PC-3 (cell line): ENCODE measurements around the gene NDUFS5. TPM values are rescaled to one million over a fixed set of nuclear protein-coding genes. Genes with fewer than 3 reads are reported as not detected.
"Not testable (repeated sequence)": the region's sequence is repeated elsewhere in the genome, so short reads cannot be mapped to it uniquely, and the experiment has no call there.

Experiments
- ATAC-seq: fragments of 200-7000 bp; cut with Tn5 transposase; 2 replicates; pipeline ENCODE4 v1.9.1; 2020; ENCODE audit warnings: mild to moderate bottlenecking, moderate library complexity
- BruUV-seq: library from RNA; stranded (reverse); fragments of 400-500 nt; replicated peaks from 2 replicates; lab custom pipeline; 2021; lab: Mats Ljungman, UMichigan
- CTCF ChIA-PET: fragments of 300-600 bp; sonication (Branson Sonifier 250); formaldehyde crosslinking; loops from one replicate; lab custom pipeline; 2022; ENCODE audit warnings: antibody characterized with exemption; lab: Charles Lee
- POLR2A ChIA-PET: fragments of 300-600 bp; sonication (Branson Sonifier 250); formaldehyde crosslinking; loops from one replicate; lab custom pipeline; 2022; ENCODE audit warnings: antibody characterized with exemption; ENCODE audit not compliant: unreplicated experiment; lab: Charles Lee
- DNase-seq: peaks from one replicate; pipeline ENCODE4 v3.0.0-alpha.2; 2015
- H2AFZ ChIP-seq: fragments of 300-600 bp; sonication (generic); 2 replicates; pipeline ENCODE4 v1.6.0; 2016; ENCODE audit warnings: antibody characterized with exemption, low read length
- H3F3A ChIP-seq: fragments of 300-600 bp; sonication (generic); one replicate; pipeline ENCODE4 v1.6.0; 2017; ENCODE audit warnings: antibody characterized with exemption, low read length, control low read depth, mild to moderate bottlenecking; ENCODE audit not compliant: unreplicated experiment
- H3K27ac ChIP-seq: fragments of 300-600 bp; sonication (generic); 2 replicates; pipeline ENCODE4 v1.5.1; 2016; ENCODE audit warnings: mild to moderate bottlenecking, low read length
- H3K27me3 ChIP-seq: fragments of 300-600 bp; sonication (generic); 2 replicates; pipeline ENCODE4 v1.6.1; 2016; ENCODE audit warnings: low read length, mixed read lengths
- H3K36me3 ChIP-seq: fragments of 300-600 bp; sonication (generic); 2 replicates; pipeline ENCODE4 v1.6.1; 2016; ENCODE audit warnings: low read depth, mixed run types, low read length, mixed read lengths
- H3K4me1 ChIP-seq: fragments of 300-600 bp; sonication (generic); 2 replicates; pipeline ENCODE4 v1.5.1; 2016; ENCODE audit warnings: low read length; ENCODE audit not compliant: insufficient read depth
- H3K4me2 ChIP-seq: fragments of 300-600 bp; sonication (generic); 2 replicates; pipeline ENCODE4 v1.6.0; 2016; ENCODE audit warnings: low read length
- H3K4me3 ChIP-seq: fragments of 300-600 bp; sonication (generic); 2 replicates; pipeline ENCODE4 v1.5.1; 2016; ENCODE audit warnings: mild to moderate bottlenecking, low read length, mixed read lengths
- H3K79me2 ChIP-seq: fragments of 300-600 bp; sonication (generic); 2 replicates; pipeline ENCODE4 v1.6.1; 2017; ENCODE audit warnings: low read length, mixed read lengths
- H3K9ac ChIP-seq: fragments of 300-600 bp; sonication (generic); 2 replicates; pipeline ENCODE4 v1.6.0; 2016; ENCODE audit warnings: mild to moderate bottlenecking, low read length
- H3K9me2 ChIP-seq: fragments of 300-600 bp; sonication (generic); replicated peaks from 2 replicates; pipeline ENCODE4 v1.6.1; 2016; ENCODE audit warnings: mixed run types, low read length, mixed read lengths
- H3K9me3 ChIP-seq: fragments of 300-600 bp; sonication (generic); 2 replicates; pipeline ENCODE4 v1.6.1; 2016; ENCODE audit warnings: low read length, mixed read lengths
- H4K20me1 ChIP-seq: fragments of 300-600 bp; sonication (generic); 2 replicates; pipeline ENCODE4 v1.6.1; 2016; ENCODE audit warnings: low read length, mixed read lengths
- CTCF ChIP-seq: fragments of 300-600 bp; sonication (generic); conservative IDR thresholded peaks from 2 replicates; pipeline ENCODE4 v1.5.1; 2017; ENCODE audit warnings: antibody characterized with exemption, low read depth, mild to moderate bottlenecking, low read length
- EZH2 ChIP-seq: fragments of 300-600 bp; sonication (generic); IDR thresholded peaks from one replicate; pipeline ENCODE4 v1.6.1; 2017; ENCODE audit warnings: antibody characterized with exemption, mild to moderate bottlenecking, low read length; ENCODE audit not compliant: unreplicated experiment
- EZH2phosphoT487 ChIP-seq: fragments of 300-600 bp; sonication (generic); IDR thresholded peaks from 2 replicates; pipeline ENCODE4 v1.6.1; 2018; ENCODE audit warnings: mild to moderate bottlenecking, antibody characterized with exemption, low read length, borderline replicate concordance
- intact Hi-C: fragments of 100-400 bp; cut with micrococcal nuclease; formaldehyde crosslinking; loops from 2 replicates; pipeline ENCODE4 v1.9.0; 2023
- total RNA-seq: library from RNA; depleted of rRNA; stranded (reverse); fragments of >200 nt; gene quantifications from 2 replicates; pipeline ENCODE4 v1.2.3, GENCODE V29; 2014

The NDUFS5 gene
- total RNA-seq, 1 experiment from 2014 or later = 864 TPM

GRCh38 chr1:39051956-39052355, 25.8 kb downstream of the NDUFS5 start:
- H3K4me3 ChIP-seq = no peak overlapping the region
- H3K27me3 ChIP-seq = no peaks in the 10 kb centered on the region
- ChIA-PET POLR2A (no interaction called here), CTCF (no interaction called here)
- no peaks in the 10 kb centered on the region for H3F3A ChIP-seq
- TF ChIP-seq EZH2 (no peak), EZH2phosphoT487 (no peak), CTCF (no peak)
- H4K20me1 ChIP-seq = no peaks in the 10 kb centered on the region
- no peak overlapping the region for H3K27ac ChIP-seq
- no peak overlapping the region for H3K9ac ChIP-seq
- H2AFZ ChIP-seq = no peak overlapping the region
- DNase-seq = no peak
- no peaks in the 10 kb centered on the region for H3K4me1 ChIP-seq
- ATAC-seq = no peak
- H3K79me2 ChIP-seq = no peaks in the 10 kb centered on the region
- no peaks in the 10 kb centered on the region for H3K9me3 ChIP-seq
- intact Hi-C loops = no loop called here
- H3K4me2 ChIP-seq = no peak overlapping the region
- BruUV-seq = no TSS peak
- no peaks in the 10 kb centered on the region for H3K9me2 ChIP-seq
- no peaks in the 10 kb centered on the region for H3K36me3 ChIP-seq

- POLR2A ChIA-PET, ATAC-seq, H3K4me3 ChIP-seq, DNase-seq, H3K4me1 ChIP-seq, H3K9ac ChIP-seq, H4K20me1 ChIP-seq, H3K27ac ChIP-seq, H3K9me2 ChIP-seq, BruUV-seq, H3K79me2 ChIP-seq, CTCF ChIA-PET, H3K36me3 ChIP-seq, H2AFZ ChIP-seq, H3K9me3 ChIP-seq, H3K4me2 ChIP-seq, H3K27me3 ChIP-seq, intact Hi-C loops, H3F3A ChIP-seq: not testable (repeated sequence)
These were observed 29.1 kb downstream of the NDUFS5 start for GRCh38 chr1:39055213-39055710.

GRCh38 chr1:39061516-39061915, 35.4 kb downstream of the NDUFS5 start:
- ATAC-seq, DNase-seq, H3K4me1 ChIP-seq, intact Hi-C loops, CTCF ChIA-PET, H3K4me2 ChIP-seq, BruUV-seq, H3K79me2 ChIP-seq, H3K9ac ChIP-seq, H3K9me2 ChIP-seq, H4K20me1 ChIP-seq, H3K9me3 ChIP-seq, H3K4me3 ChIP-seq, POLR2A ChIA-PET, H3K27ac ChIP-seq, H3K36me3 ChIP-seq, H3K27me3 ChIP-seq, H2AFZ ChIP-seq, H3F3A ChIP-seq: not testable (repeated sequence)

GRCh38 chr1:39061951-39062350, 35.8 kb downstream of the NDUFS5 start:
- ATAC-seq = no peak
- ChIA-PET POLR2A (no interaction called here), CTCF (no interaction called here)
- Histone ChIP-seq H3K79me2 (no peaks in the 10 kb centered on the region), H3K9me2 (no peaks in the 10 kb centered on the region), H3K4me2 (no peak overlapping the region), H3K4me1 (peaks cover 6% of the 10 kb centered on the region; the same call in 1 of the 2 replicates), H3K4me3 (no peak overlapping the region), H3K27ac (no peak overlapping the region), H3F3A (no peaks in the 10 kb centered on the region), H3K9me3 (no peaks in the 10 kb centered on the region), H4K20me1 (no peaks in the 10 kb centered on the region), H3K27me3 (no peaks in the 10 kb centered on the region), H2AFZ (no peak overlapping the region), H3K36me3 (no peaks in the 10 kb centered on the region), H3K9ac (no peak overlapping the region)
- TF ChIP-seq EZH2phosphoT487 = no peak
- intact Hi-C loops = no loop called here
- no TSS peak for BruUV-seq
- peak; percentile 45 for DNase-seq
